ENCODE data around the gene STK17A. TPM values are rescaled to one million over a fixed set of nuclear protein-coding genes. Genes with fewer than 3 reads are reported as not detected.

Gene STK17A
- total RNA-seq, 1 experiment from 2014 or later: 21.3 TPM

DNA sequence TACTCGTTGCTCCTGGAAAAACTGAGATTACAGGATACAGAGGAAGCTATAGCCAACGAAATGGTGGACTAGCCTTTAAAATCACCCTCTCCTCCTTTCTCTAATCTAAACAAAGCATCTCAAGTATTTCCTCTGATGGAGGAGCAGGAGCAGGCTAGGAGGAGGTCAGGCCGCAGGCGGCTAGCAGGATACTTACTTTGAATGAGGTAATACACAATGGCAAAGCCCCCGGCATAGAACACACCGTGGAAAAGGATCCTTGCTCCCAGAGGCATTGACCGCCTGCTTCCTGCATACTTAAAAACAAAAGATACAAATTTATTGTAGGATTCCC lies 64.4 kb downstream of the STK17A start:
- TF ChIP-seq, protein P1, sequence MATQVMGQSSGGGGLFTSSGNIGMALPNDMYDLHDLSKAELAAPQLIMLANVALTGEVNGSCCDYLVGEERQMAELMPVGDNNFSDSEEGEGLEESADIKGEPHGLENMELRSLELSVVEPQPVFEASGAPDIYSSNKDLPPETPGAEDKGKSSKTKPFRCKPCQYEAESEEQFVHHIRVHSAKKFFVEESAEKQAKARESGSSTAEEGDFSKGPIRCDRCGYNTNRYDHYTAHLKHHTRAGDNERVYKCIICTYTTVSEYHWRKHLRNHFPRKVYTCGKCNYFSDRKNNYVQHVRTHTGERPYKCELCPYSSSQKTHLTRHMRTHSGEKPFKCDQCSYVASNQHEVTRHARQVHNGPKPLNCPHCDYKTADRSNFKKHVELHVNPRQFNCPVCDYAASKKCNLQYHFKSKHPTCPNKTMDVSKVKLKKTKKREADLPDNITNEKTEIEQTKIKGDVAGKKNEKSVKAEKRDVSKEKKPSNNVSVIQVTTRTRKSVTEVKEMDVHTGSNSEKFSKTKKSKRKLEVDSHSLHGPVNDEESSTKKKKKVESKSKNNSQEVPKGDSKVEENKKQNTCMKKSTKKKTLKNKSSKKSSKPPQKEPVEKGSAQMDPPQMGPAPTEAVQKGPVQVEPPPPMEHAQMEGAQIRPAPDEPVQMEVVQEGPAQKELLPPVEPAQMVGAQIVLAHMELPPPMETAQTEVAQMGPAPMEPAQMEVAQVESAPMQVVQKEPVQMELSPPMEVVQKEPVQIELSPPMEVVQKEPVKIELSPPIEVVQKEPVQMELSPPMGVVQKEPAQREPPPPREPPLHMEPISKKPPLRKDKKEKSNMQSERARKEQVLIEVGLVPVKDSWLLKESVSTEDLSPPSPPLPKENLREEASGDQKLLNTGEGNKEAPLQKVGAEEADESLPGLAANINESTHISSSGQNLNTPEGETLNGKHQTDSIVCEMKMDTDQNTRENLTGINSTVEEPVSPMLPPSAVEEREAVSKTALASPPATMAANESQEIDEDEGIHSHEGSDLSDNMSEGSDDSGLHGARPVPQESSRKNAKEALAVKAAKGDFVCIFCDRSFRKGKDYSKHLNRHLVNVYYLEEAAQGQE (IDR thresholded peaks at IDR 0.05; ENCODE audit: insufficient read depth in 1 of 2, low read depth in 2 of 2, low read length in 1 of 2): no peak
- TF ChIP-seq TCF7L2 (IDR thresholded peaks at IDR 0.05; ENCODE audit: low read depth, low read length): no peak
- no peak for TF ChIP-seq SIN3A (IDR thresholded peaks at IDR 0.05; ENCODE audit: borderline replicate concordance, insufficient read depth, low read depth, low read length)
- TF ChIP-seq POLR2AphosphoS5 (IDR thresholded peaks at IDR 0.05; ENCODE audit: low read depth, low read length): no peak
- TF ChIP-seq, protein P2, sequence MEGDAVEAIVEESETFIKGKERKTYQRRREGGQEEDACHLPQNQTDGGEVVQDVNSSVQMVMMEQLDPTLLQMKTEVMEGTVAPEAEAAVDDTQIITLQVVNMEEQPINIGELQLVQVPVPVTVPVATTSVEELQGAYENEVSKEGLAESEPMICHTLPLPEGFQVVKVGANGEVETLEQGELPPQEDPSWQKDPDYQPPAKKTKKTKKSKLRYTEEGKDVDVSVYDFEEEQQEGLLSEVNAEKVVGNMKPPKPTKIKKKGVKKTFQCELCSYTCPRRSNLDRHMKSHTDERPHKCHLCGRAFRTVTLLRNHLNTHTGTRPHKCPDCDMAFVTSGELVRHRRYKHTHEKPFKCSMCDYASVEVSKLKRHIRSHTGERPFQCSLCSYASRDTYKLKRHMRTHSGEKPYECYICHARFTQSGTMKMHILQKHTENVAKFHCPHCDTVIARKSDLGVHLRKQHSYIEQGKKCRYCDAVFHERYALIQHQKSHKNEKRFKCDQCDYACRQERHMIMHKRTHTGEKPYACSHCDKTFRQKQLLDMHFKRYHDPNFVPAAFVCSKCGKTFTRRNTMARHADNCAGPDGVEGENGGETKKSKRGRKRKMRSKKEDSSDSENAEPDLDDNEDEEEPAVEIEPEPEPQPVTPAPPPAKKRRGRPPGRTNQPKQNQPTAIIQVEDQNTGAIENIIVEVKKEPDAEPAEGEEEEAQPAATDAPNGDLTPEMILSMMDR (IDR thresholded peaks at IDR 0.05): no peak
- Histone ChIP-seq H3K27ac (ENCODE audit: low read length) (peak overlapping the region; percentile 69), H3K27me3 (ENCODE audit: control insufficient read depth, insufficient read depth, low read length) (no peaks in the 10 kb centered on the region), H3K4me3 (ENCODE audit: low read depth in 2 of 2, low read length in 2 of 2) (peak overlapping the region in 1 of 2 experiments; percentile 6; a peak in 1 of 4 replicates), H3K4me1 (ENCODE audit: control insufficient read depth, insufficient read depth, low read length) (peaks cover 51% of the 10 kb centered on the region), H3K9me3 (ENCODE audit: control insufficient read depth, insufficient read depth, low read depth, low read length) (no peaks in the 10 kb centered on the region), H3K36me3 (ENCODE audit: control insufficient read depth, insufficient read depth, low read length) (no peaks in the 10 kb centered on the region; the same call in 1 of the 2 replicates)
- CTCF ChIA-PET: interaction anchor here (1.9 kb wide), 2 partner anchors 52 to 65 kb away, joined by 4 to 6 read pairs; partner anchors contain the start of gene STK17A
- intact Hi-C loops (cut with micrococcal nuclease; ENCODE audit: unreplicated experiment): loop anchor here (5.0 kb wide), 1 partner anchor 50 kb away; no protein-coding TSS in a partner anchor
- in situ Hi-C loops (cut with HindIII; ENCODE audit: low pct_unique_long_range_greater_than_20kb, low sequenced_read_pairs): no loop called here
- DNase-seq (ENCODE audit: low read depth, low spot score) (no peak), ATAC-seq (no peak)
- POLR2A ChIA-PET: no interaction called here
- BruUV-seq (replicated peaks): no TSS peak

DNA sequence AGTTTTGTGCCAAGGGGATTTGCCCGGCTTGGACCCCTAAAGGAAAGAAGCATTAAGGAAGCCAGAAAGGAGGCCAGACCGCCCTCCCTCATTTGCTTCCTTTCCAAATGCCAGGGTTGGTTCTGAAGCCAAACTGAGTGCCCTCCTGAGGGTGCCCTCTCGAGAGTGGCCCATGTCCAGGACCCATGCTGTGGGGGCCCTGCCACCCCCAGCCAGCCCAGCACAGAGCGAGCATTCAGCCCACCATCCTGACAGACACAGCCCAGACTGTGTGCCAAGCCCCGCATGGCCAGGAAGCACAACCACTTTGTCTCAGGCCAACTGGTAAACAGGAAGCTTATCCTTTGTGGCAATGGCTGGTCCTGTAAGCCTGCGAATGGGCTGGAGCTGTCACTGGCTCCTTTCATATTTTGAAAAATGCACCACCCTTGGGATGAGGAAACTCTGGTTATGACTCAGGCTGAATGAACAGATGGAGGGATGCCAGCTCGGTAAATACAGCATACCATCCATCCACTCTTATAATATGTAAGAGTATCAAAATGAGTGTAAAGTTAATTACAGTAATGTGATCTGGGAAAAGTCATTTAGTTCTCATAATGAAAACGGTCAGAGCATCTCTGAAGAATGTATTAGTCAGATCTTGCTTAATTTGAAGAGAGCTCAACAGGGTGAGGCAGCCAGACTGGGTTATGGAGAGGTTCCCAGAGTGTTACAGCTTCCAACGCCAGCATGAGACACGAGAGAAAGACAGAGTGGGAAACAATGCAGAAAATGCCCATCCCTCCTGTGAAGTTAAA lies 65.0 kb downstream of the STK17A start:
- Histone ChIP-seq H3K4me3 (ENCODE audit: low read depth in 2 of 2, low read length in 2 of 2) (peak overlapping the region in 1 of 2 experiments; percentile 6; a peak in 1 of 4 replicates), H3K36me3 (ENCODE audit: control insufficient read depth, insufficient read depth, low read length) (no peaks in the 10 kb centered on the region; the same call in 1 of the 2 replicates), H3K9me3 (ENCODE audit: control insufficient read depth, insufficient read depth, low read depth, low read length) (no peaks in the 10 kb centered on the region), H3K4me1 (ENCODE audit: control insufficient read depth, insufficient read depth, low read length) (peaks cover 51% of the 10 kb centered on the region), H3K27me3 (ENCODE audit: control insufficient read depth, insufficient read depth, low read length) (no peaks in the 10 kb centered on the region), H3K27ac (ENCODE audit: low read length) (peak overlapping the region; percentile 69)
- ATAC-seq (peak; percentile 81), DNase-seq (ENCODE audit: low read depth, low spot score) (peak; percentile 98)
- in situ Hi-C loops (cut with HindIII; ENCODE audit: low pct_unique_long_range_greater_than_20kb, low sequenced_read_pairs): no loop called here
- POLR2A ChIA-PET: interaction anchor here (0.6 kb wide), 1 partner anchor 10 kb away, joined by 3 read pairs; no protein-coding TSS in a partner anchor
- CTCF ChIA-PET: interaction anchor here (1.9 kb wide), 2 partner anchors 52 to 65 kb away, joined by 4 to 6 read pairs; partner anchors contain the start of gene STK17A
- 0 out of 2 replicates have a peak, but pooled peaks have one; percentile 26 for TF ChIP-seq TCF7L2 (IDR thresholded peaks at IDR 0.05; ENCODE audit: low read depth, low read length)
- TF ChIP-seq POLR2AphosphoS5 (IDR thresholded peaks at IDR 0.05; ENCODE audit: low read depth, low read length): peak; percentile 28; the same call in 1 of the 2 replicates
- TF ChIP-seq SIN3A (IDR thresholded peaks at IDR 0.05; ENCODE audit: borderline replicate concordance, insufficient read depth, low read depth, low read length): no peak
- TF ChIP-seq, protein P1 (IDR thresholded peaks at IDR 0.05; ENCODE audit: insufficient read depth in 1 of 2, low read depth in 2 of 2, low read length in 1 of 2): no peak
- intact Hi-C loops (cut with micrococcal nuclease; ENCODE audit: unreplicated experiment): loop anchor here (5.0 kb wide), 1 partner anchor 49 kb away; no protein-coding TSS in a partner anchor
- no TSS peak for BruUV-seq (replicated peaks)
